Panc1 (cell line): ENCODE data around the gene NSD2.

Experiments used
- CTCF ChIP-seq: fragments of 450-650 bp; IDR thresholded peaks from 2 replicates; pipeline ENCODE4 v1.5.1; 2017; ENCODE audit warnings: mild to moderate bottlenecking
- POLR2AphosphoS5 ChIP-seq: IDR thresholded peaks from 2 replicates; pipeline ENCODE4 v1.6.1; 2012; ENCODE audit warnings: mild to moderate bottlenecking, low read depth, low read length, moderate library complexity
- SIN3A ChIP-seq: IDR thresholded peaks from 2 replicates; pipeline ENCODE4 v1.6.1; 2012; ENCODE audit warnings: low read depth, mild to moderate bottlenecking, low read length, moderate library complexity, borderline replicate concordance; ENCODE audit not compliant: insufficient read depth
- TCF7L2 ChIP-seq: IDR thresholded peaks from 2 replicates; pipeline ENCODE4 v1.6.1; 2011; ENCODE audit warnings: mild to moderate bottlenecking, low read depth, low read length, inconsistent platforms
- TF ChIP-seq, protein P1 (sequence below), 2 experiments: IDR thresholded peaks; 2 replicates each; pipeline ENCODE4 v1.6.1; 2011 to 2012; ENCODE audit warnings: low read depth in 2 of 2, control low read depth in 1 of 2, low read length in 1 of 2, mild to moderate bottlenecking in 1 of 2, moderate library complexity in 1 of 2; ENCODE audit not compliant: insufficient read depth in 1 of 2

DNA sequence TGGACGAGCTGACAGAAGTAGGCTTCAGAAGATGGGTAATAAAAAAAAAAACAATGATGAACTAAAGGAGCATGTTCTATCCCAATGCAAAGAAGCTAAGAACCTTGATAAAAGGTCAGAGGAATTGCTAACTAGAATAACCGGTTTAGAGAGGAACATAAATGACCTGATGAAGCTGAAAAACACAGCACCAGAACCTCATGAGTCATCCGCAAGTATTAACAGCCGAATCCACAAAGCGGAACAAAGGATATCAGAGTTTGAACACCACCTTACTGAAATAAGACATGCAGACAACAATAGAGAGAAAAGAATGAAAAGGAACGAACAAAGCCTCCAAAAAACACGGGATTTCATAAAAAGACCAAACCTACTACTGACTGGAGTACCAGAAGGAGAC lies 127.1 kb downstream of the NSD2 start:
- TF ChIP-seq CTCF (no peak), SIN3A (no peak), POLR2AphosphoS5 (no peak), TCF7L2 (no peak)
- TF ChIP-seq, protein P1, sequence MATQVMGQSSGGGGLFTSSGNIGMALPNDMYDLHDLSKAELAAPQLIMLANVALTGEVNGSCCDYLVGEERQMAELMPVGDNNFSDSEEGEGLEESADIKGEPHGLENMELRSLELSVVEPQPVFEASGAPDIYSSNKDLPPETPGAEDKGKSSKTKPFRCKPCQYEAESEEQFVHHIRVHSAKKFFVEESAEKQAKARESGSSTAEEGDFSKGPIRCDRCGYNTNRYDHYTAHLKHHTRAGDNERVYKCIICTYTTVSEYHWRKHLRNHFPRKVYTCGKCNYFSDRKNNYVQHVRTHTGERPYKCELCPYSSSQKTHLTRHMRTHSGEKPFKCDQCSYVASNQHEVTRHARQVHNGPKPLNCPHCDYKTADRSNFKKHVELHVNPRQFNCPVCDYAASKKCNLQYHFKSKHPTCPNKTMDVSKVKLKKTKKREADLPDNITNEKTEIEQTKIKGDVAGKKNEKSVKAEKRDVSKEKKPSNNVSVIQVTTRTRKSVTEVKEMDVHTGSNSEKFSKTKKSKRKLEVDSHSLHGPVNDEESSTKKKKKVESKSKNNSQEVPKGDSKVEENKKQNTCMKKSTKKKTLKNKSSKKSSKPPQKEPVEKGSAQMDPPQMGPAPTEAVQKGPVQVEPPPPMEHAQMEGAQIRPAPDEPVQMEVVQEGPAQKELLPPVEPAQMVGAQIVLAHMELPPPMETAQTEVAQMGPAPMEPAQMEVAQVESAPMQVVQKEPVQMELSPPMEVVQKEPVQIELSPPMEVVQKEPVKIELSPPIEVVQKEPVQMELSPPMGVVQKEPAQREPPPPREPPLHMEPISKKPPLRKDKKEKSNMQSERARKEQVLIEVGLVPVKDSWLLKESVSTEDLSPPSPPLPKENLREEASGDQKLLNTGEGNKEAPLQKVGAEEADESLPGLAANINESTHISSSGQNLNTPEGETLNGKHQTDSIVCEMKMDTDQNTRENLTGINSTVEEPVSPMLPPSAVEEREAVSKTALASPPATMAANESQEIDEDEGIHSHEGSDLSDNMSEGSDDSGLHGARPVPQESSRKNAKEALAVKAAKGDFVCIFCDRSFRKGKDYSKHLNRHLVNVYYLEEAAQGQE (IDR thresholded peaks at IDR 0.05; ENCODE audit: insufficient read depth in 1 of 2, low read depth in 2 of 2, low read length in 1 of 2), result no peak
